H4 (cell line): ENCODE measurements around the gene FAR2. TPM values are rescaled to one million over a fixed set of nuclear protein-coding genes. Genes with fewer than 3 reads are reported as not detected.
"Not testable (repeated sequence)": the region's sequence is repeated elsewhere in the genome, so short reads cannot be mapped to it uniquely, and the experiment has no call there.

Source experiments
- DNase-seq: peaks from one replicate; pipeline ENCODE4 v3.0.0-alpha.2; 2015; ENCODE audit warnings: low spot score
- total RNA-seq: library from RNA; depleted of rRNA; stranded (reverse); fragments of >200 nt; shearing (Covaris generic); gene quantifications from 2 replicates; pipeline ENCODE4 v1.2.3, GENCODE V29; 2014

Gene FAR2
- total RNA-seq, 1 experiment from 2014 or later, result 3.2 TPM

DNA sequence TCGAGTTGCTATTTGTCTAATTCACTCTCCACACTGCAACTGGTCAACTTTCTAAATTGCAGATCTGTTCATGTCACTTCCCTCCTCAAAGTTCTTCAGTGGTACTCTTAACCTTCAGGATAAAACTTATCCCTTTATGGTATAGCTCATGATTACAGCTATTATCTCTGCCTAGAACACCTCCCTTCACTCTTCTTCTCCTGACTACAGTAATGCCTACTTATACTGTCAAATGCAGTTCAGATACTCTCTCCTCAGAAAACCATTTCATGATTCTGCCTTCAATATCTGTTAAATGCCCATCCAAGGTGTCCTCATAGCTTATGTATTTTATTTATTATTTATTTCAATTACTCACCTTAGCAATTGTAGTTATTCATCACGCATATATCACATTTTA is 85.5 kb downstream of the FAR2 start:
- DNase-seq, result no peak

- no peak for DNase-seq
These were observed 86.0 kb downstream of the FAR2 start for GRCh38 chr12:29234965-29235626.

GRCh38 chr12:29238822-29239291 is 89.8 kb downstream of the FAR2 start:
- no peak for DNase-seq

DNA sequence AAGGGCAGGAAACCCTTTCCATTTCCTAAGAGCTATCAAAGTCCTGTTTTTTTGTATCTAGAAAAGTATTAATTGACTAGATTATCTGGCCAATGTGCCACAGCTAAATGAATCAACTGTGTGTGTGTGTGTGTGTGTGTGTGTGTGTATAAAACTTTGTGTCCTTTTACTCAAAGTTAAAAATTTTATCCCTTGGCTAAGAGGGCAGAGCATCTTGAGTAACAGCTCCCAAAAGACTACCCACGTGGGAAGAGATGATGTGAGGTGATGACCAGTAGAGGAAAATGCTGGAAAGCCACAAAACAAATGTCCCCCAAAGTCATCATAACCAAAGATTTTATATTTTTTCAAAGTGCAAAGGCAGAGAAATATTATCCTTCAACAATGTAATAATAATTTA is 90.3 kb downstream of the FAR2 start:
- DNase-seq, result no peak

DNA sequence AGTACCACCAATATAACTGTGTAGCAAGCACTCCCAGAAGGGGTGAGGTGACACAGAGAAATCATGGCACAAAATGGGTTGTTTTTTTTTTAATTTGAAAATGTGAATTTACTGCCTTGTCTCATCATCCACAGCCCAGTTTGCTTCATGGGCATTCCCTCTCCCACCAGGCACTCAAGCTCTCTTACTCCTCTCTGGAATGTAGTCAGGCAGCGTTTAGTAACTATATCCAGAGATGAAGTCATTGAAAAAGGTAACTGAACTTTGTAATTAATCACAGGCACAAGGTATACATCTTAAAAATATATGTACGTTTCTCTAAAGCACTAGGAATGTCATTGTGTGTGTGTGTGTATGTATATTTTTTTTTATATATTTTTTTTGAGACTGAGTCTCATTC is 91.4 kb downstream of the FAR2 start:
- DNase-seq, result no peak

GRCh38 chr12:29241821-29242591 is 92.9 kb downstream of the FAR2 start:
- DNase-seq, result peak; percentile 72

GRCh38 chr12:29242921-29243431 is 93.9 kb downstream of the FAR2 start:
- DNase-seq, result no peak

DNA sequence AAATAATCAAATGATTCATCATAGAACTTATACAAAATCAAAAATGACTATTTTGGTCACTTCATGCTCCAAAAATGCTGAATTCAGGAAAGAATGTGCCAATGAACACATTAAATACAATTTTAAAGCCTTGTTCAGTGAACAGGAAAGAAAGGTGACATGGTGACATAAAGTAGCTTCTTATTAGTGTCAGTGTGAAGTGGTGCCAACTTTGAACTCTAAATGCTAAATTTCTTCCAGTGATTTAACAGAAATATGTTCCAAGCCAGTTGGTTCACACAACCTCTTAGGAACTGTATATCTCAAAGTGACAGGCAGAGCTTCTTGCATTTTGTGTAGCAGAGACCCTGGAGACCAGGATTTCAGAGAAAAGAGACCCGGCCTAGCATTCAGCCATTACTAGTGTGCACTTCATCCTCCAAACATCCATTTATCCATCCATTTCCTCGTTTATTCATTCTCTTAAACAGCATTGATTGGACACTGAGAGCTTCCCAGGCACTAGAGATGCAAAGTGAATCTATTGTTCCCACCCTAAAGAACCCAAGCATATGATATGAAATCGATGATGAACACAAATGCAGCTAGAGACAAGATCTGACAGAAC is 95.2 kb downstream of the FAR2 start:
- no peak for DNase-seq

DNA sequence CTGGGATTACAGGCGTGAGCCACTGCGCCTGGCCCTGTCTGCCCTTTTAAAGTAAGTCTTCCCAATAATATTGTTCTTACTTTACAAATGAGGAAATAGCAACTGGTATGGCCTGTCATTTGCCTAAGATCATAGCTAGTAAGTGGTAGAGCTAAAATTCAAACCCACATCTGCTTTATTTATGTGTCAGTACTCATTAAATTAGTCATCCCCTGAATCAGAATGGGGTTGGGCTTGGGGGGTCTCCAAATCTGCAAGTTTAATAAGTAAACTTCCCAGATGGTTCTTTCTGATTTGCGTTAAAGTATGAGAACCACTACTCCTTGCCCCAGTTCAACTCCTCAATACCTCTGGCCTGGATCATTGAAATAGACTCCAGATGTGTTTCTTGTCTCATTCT is 96.2 kb downstream of the FAR2 start:
- DNase-seq, result no peak

GRCh38 chr12:29249930-29250329 is 100.9 kb downstream of the FAR2 start:
- no peak for DNase-seq

GRCh38 chr12:29253906-29254625 is 105.0 kb downstream of the FAR2 start:
- DNase-seq, result no peak

GRCh38 chr12:29255042-29255441 is 106.0 kb downstream of the FAR2 start:
- no peak for DNase-seq

- DNase-seq, result no peak
These were observed 107.5 kb downstream of the FAR2 start for GRCh38 chr12:29256598-29256997.

- DNase-seq, result not testable (repeated sequence)
These were observed 108.6 kb downstream of the FAR2 start for GRCh38 chr12:29257687-29258086.

GRCh38 chr12:29264424-29264823 is 115.3 kb downstream of the FAR2 start:
- DNase-seq, result no peak

DNA sequence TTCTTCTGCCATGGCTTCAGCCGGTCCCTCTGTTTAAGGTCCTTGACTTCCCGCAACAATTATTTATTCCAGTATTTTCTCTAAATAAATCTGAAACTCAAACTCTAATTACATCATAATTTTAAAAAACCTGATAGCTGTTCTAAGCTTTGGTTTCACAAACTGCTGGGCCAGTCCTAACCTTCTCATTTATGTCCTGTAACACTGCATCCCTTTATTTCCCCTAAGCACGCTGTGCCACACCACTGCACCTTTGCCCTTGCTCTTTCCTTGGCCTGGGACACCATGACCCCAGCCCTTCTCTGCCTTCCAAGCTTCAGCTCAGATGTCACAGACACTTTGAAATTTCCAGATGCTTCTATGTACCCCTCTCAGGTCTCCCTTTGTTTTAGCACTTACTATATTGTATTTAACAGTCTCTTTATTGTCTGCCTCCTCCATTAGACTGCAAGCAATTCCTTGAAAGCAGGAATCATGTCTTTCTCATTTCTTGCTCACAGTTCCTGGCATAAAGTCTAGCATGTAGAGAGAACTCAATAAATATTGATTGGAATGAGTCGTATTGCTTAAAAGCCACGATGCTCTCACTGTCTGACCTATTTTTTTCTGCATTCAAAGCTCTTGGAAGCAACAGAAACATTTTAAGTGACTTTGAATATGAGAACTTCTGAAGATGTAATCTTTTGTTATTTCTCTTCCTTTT is 120.8 kb downstream of the FAR2 start:
- no peak for DNase-seq

- DNase-seq, result no peak
These were observed 121.4 kb downstream of the FAR2 start for GRCh38 chr12:29270446-29270845.

GRCh38 chr12:29273178-29273843 is 124.2 kb downstream of the FAR2 start:
- DNase-seq, result no peak

DNA sequence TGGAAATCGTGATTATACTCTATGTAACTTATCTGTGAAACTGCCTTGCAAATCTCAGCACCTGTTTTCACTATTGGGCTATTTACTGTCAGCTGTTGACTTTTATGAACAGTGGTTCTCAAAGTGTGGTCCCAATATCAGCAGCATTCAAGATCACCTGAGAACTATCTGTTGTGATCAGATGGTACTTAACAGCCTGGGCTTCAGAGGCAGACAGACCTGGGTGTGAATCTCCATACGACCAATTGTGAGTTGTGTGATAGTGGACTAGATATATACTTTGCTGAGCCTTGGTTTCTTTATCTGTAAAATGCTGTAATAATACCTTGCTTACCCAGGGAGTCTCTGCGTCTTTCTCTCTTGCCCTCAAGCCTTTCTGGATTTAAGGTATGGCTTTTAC is 126.8 kb downstream of the FAR2 start:
- no peak for DNase-seq

DNA sequence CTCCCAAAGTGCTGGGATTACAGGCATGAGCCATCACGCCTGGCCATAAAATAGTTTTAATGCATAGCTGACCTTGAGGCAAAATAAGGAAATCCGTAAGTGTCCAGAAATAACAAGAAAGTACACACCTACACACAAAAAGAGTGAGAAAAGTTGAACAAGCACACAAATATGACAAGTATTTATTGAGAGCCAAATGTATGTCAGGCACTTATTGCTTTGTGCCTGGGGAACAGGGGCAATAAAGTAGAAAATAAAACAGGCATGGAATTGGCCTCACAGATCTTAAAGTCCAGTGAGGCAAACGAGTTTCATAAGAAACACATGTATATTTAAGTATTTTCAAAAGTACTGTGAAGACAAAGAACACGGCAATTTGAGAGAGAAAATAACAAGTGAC is 128.2 kb downstream of the FAR2 start:
- no peak for DNase-seq
